K562 (cell line): ENCODE results near the gene NEMP2. TPM values are rescaled to one million over a fixed set of nuclear protein-coding genes. Genes with fewer than 3 reads are reported as not detected.
A peak's percentile ranks its signal among the peaks of the same experiment; 100 is the strongest.

Experiments
- ATAC-seq: fragments of 200-7000 bp; cut with Tn5 transposase; 3 replicates; pipeline ENCODE4 v1.9.1; 2020; ENCODE audit warnings: moderate library complexity
- BruUV-seq: library from RNA; stranded (reverse); fragments of 400-500 nt; replicated peaks from 2 replicates; lab custom pipeline; 2021; lab: Mats Ljungman, UMichigan
- CTCF ChIA-PET: fragments of 300-600 bp; formaldehyde crosslinking; extraction: SDS; loops from one replicate; lab custom pipeline; 2021; ENCODE audit warnings: low intra/inter-chr PET ratio; lab: Yijun Ruan, JAX
- POLR2A ChIA-PET: fragments of 300-600, 350-650 bp; sonication (Branson Sonifier 250); formaldehyde crosslinking; extraction: SDS; loops from one replicate; lab custom pipeline; 2021; ENCODE audit warnings: antibody characterized with exemption, inconsistent platforms; lab: Yijun Ruan, JAX
- DNase-seq, 4 experiments: peaks; one replicate each; pipeline versions ENCODE4 v3.0.0 to v3.0.0-alpha.2; 2011 to 2018; ENCODE audit warnings: low spot score in 3 of 4, mixed read lengths in 3 of 4; ENCODE audit errors: extremely low read depth in 1 of 4
- FAIRE-seq: peaks from 2 replicates; lab custom pipeline; 2011; peaks lifted over from hg19 to GRCh38; lab: Jason Lieb, UNC
- H2AFZ ChIP-seq: 2 replicates; pipeline ENCODE4 v1.6.0; 2011; ENCODE audit warnings: low read depth, low read length, control low read depth, inconsistent platforms
- H3K27ac ChIP-seq: fragments of 200-600 bp; 3 replicates; pipeline ENCODE4 v1.8.0; 2011; ENCODE audit warnings: low read depth, mild to moderate bottlenecking, control low read depth, inconsistent platforms, low read length, moderate library complexity, mixed read lengths; ENCODE audit errors: extremely low read depth
- H3K27me3 ChIP-seq, 2 experiments: fragments of 300-600 bp in 1 of 2; 2 replicates in 1 of 2; 3 replicates in 1 of 2; pipeline versions ENCODE4 v1.6.0 to v1.8.0; 2011; ENCODE audit warnings: inconsistent platforms in 2 of 2, low read length in 2 of 2, mild to moderate bottlenecking in 1 of 2, mixed read lengths in 1 of 2, moderate library complexity in 1 of 2; ENCODE audit not compliant: control insufficient read depth in 2 of 2, insufficient read depth in 2 of 2
- H3K36me3 ChIP-seq: fragments of 300-600 bp; 3 replicates; pipeline ENCODE4 v1.8.0; 2011; ENCODE audit warnings: mild to moderate bottlenecking, low read length, inconsistent platforms; ENCODE audit not compliant: control insufficient read depth, insufficient read depth
- H3K4me1 ChIP-seq, 2 experiments: fragments of 200-600 bp in 1 of 2; replicated peaks in 1 of 2; 2 replicates in 1 of 2; 3 replicates in 1 of 2; pipeline versions ENCODE4 v1.5.1 to v1.8.0; 2011; ENCODE audit warnings: inconsistent platforms in 2 of 2, low read length in 2 of 2, mild to moderate bottlenecking in 1 of 2, mixed read lengths in 1 of 2, moderate library complexity in 1 of 2; ENCODE audit not compliant: control insufficient read depth in 2 of 2, insufficient read depth in 2 of 2
- H3K4me2 ChIP-seq: 2 replicates; pipeline ENCODE4 v1.6.1; 2011; ENCODE audit warnings: low read length, control low read depth, inconsistent platforms, mixed read lengths; ENCODE audit not compliant: insufficient read depth
- H3K4me3 ChIP-seq: fragments of 200-600 bp; sonication (generic), shearing (Covaris generic); 2 replicates; pipeline ENCODE4 v1.5.1; 2016; ENCODE audit warnings: control low read depth, inconsistent platforms
- H3K79me2 ChIP-seq: fragments of 200-600 bp; 3 replicates; pipeline ENCODE4 v1.8.0; 2011; ENCODE audit warnings: low read length, inconsistent platforms; ENCODE audit not compliant: control insufficient read depth, insufficient read depth
- H3K9ac ChIP-seq, 2 experiments: 2 replicates each; pipeline versions ENCODE4 v1.6.0 to v1.6.1; 2011; ENCODE audit warnings: low read depth in 2 of 2, low read length in 2 of 2, control low read depth in 1 of 2, inconsistent platforms in 1 of 2, mild to moderate bottlenecking in 1 of 2, mixed read lengths in 1 of 2; ENCODE audit not compliant: insufficient read depth in 1 of 2
- H3K9me1 ChIP-seq: one replicate; pipeline ENCODE4 v1.6.0; 2011; ENCODE audit warnings: inconsistent platforms, mild to moderate bottlenecking, low read length, moderate library complexity; ENCODE audit not compliant: control insufficient read depth, insufficient read depth
- H3K9me3 ChIP-seq: replicated peaks from 2 replicates; pipeline ENCODE4 v1.5.1; 2011; ENCODE audit warnings: low read depth, low read length, inconsistent platforms; ENCODE audit not compliant: control insufficient read depth, insufficient read depth
- H4K20me1 ChIP-seq: replicated peaks from 2 replicates; pipeline ENCODE4 v1.6.1; 2011; ENCODE audit warnings: low read length, inconsistent platforms, mixed read lengths; ENCODE audit not compliant: control insufficient read depth, insufficient read depth
- BMI1 ChIP-seq: fragments of 150-350 bp; IDR thresholded peaks from 2 replicates; pipeline ENCODE4 v1.6.1; 2014; ENCODE audit warnings: low read length
- CCNT2 ChIP-seq: IDR thresholded peaks from 2 replicates; pipeline ENCODE4 v1.6.1; 2011; ENCODE audit warnings: borderline replicate concordance, low read depth, mild to moderate bottlenecking, moderate library complexity, mixed read lengths, low read length; ENCODE audit not compliant: insufficient read length; ENCODE audit errors: extremely low read depth
- DLX4 ChIP-seq: fragments of 250-450 bp; sonication (Bioruptor Pico); IDR thresholded peaks from 2 replicates; pipeline ENCODE4 v1.6.1; 2021; ENCODE audit warnings: mild to moderate bottlenecking
- HNRNPUL1 ChIP-seq: fragments of 200-400 bp; formaldehyde crosslinking; IDR thresholded peaks from 2 replicates; pipeline ENCODE4 v1.6.1; 2017; ENCODE audit warnings: low read length
- NKRF ChIP-seq: fragments of 450-650 bp; IDR thresholded peaks from 2 replicates; pipeline ENCODE4 v1.6.1; 2016; ENCODE audit warnings: borderline replicate concordance
- PHB ChIP-seq: fragments of 250-450 bp; sonication (Bioruptor Pico); IDR thresholded peaks from 2 replicates; pipeline ENCODE4 v1.5.0; 2021
- PYGO2 ChIP-seq: fragments of 450-650 bp; IDR thresholded peaks from 2 replicates; pipeline ENCODE4 v1.6.1; 2016; ENCODE audit warnings: mild to moderate bottlenecking, missing genetic modification characterization, moderate library complexity, missing compliant biosample characterization
- SIN3A ChIP-seq, 2 experiments: fragments of 150-350 bp in 1 of 2; IDR thresholded peaks; 2 replicates each; pipeline ENCODE4 v1.6.1; 2011 to 2016; ENCODE audit warnings: borderline replicate concordance in 2 of 2, low read depth in 2 of 2, low read length in 2 of 2, mild to moderate bottlenecking in 2 of 2, moderate library complexity in 2 of 2; ENCODE audit not compliant: control insufficient read depth in 1 of 2
- ZNF24 ChIP-seq: fragments of 450-650 bp; IDR thresholded peaks from 2 replicates; pipeline ENCODE4 v1.6.1; 2016
- WGBS: fragments of 100-300 bp; shearing (Covaris generic); methylation state at CpG from one replicate; pipeline ENCODE4 v1.1.6; 2016; ENCODE audit warnings: low coverage, mixed read lengths; ENCODE audit not compliant: insufficient coverage; ENCODE audit errors: missing lambda C conversion rate; 5-methylcytosine and 5-hydroxymethylcytosine counted together
- in situ Hi-C: fragments of 300-500 bp; cut with MboI; formaldehyde crosslinking; loops from 4 replicates; pipeline ENCODE4 v1.15.0; 2018; ENCODE audit warnings: inconsistent platforms, mixed read lengths
- intact Hi-C: fragments of 100-400 bp; cut with micrococcal nuclease; formaldehyde crosslinking; loops from 2 replicates; pipeline ENCODE4 v1.14.2; 2022
- polyA plus RNA-seq, 8 experiments: library from polyadenylated mRNA; depleted of rRNA in 4 of 8; stranded (reverse) in 5 of 8; unstranded in 3 of 8; fragments of >200 nt; fragmentation: Nextera tagmentation in 2 of 8; fragmentation: Illumina TruSeq in 1 of 8; extraction: Ambion mirVana in 2 of 8; extraction: Trizol in 1 of 8; gene quantifications; 2 replicates each; pipeline versions ENCODE4 v1.2.1 to v1.2.3, GENCODE V29; 2011 to 2014; ENCODE audit warnings: inconsistent platforms in 1 of 8, missing spikeins in 1 of 8
- total RNA-seq, 7 experiments: library from RNA; depleted of rRNA in 6 of 7; stranded (reverse); fragments of >200 nt in 6 of 7; fragmentation: Illumina TruSeq in 2 of 7; extraction: Trizol in 2 of 7; gene quantifications; 2 replicates each; pipeline versions ENCODE4 v1.2.1 to v1.2.3, GENCODE V29; 2011 to 2021; ENCODE audit warnings: low replicate concordance in 1 of 7
- TF ChIP-seq, protein P1 (sequence below): fragments of 250-450 bp; sonication (Bioruptor Pico); IDR thresholded peaks from 2 replicates; pipeline ENCODE4 v1.8.0; 2022; ENCODE audit warnings: moderate library complexity, mild to moderate bottlenecking, inconsistent platforms
- TF ChIP-seq, protein P2 (sequence below): fragments of 450-650 bp; IDR thresholded peaks from 2 replicates; pipeline ENCODE4 v1.6.1; 2016; ENCODE audit warnings: missing biosample characterization, missing genetic modification characterization
- TF ChIP-seq, protein P3 (sequence below): fragments of 200-800 bp; sonication (Bioruptor generic); IDR thresholded peaks from 2 replicates; pipeline ENCODE4 v1.6.1; 2017; ENCODE audit warnings: missing genetic modification characterization, missing compliant biosample characterization

NEMP2 gene
- total and polyA plus RNA-seq, 9 of the 15 experiments (the other 6 are each of a cell fraction or from before 2014, with no cell fraction given), result 0.32 to 3.0 (median 1.7) TPM

DNA sequence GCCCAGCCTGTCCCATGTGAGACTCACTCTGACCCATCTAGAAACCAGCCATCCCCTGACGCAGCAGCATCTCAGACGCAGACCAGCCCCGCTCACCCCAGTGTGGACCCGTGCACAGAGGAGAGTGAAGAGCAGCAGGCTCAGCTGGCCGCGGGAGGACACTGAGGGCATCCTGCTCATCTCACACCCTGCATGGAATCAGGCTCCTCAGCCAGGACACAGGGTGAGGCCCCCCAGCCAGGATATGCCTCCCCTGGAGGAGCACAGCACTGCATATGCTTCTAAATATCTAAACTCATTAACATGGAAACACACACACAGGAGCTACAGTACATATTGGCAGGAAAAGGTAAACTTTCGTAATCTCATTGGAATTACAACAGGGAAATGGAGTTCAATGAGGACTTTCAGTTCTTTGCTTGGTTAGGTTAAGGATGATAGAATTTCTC is 34.4 kb downstream of the NEMP2 start:
- Histone ChIP-seq H3K4me3 (no peak overlapping the region), H3K79me2 (no peaks in the 10 kb centered on the region), H4K20me1 (no peaks in the 10 kb centered on the region), H3K27ac (no peak overlapping the region), H3K4me1 (peaks cover 0 to 4% of the 10 kb centered on the region in 2 experiments; a peak in 1 of 5 replicates), H3K9me3 (no peaks in the 10 kb centered on the region), H3K9me1 (no peaks in the 10 kb centered on the region), H2AFZ (no peak overlapping the region), H3K9ac (no peak overlapping the region; a peak in 1 of 4 replicates), H3K27me3 (no peaks in the 10 kb centered on the region), H3K4me2 (no peak overlapping the region), H3K36me3 (no peaks in the 10 kb centered on the region; the same call in 2 of the 3 replicates)
- ATAC-seq (peak; percentile 48; the same call in 2 of the 3 replicates), DNase-seq (no peak), FAIRE-seq (no peak)
- ChIA-PET POLR2A (no interaction called here), CTCF (no interaction called here)
- TF ChIP-seq HNRNPUL1 (no peak), DLX4 (no peak), CCNT2 (no peak), PHB (CRISPR knock-in tag) (no peak), SIN3A (IDR thresholded peaks at IDR 0.05; ENCODE audit: borderline replicate concordance in 2 of 2, control insufficient read depth in 1 of 2, low read depth in 2 of 2, low read length in 2 of 2) (no peak), NKRF (no peak), ZNF24 (no peak), PYGO2 (tag) (no peak), BMI1 (no peak)
- TF ChIP-seq, protein P1, sequence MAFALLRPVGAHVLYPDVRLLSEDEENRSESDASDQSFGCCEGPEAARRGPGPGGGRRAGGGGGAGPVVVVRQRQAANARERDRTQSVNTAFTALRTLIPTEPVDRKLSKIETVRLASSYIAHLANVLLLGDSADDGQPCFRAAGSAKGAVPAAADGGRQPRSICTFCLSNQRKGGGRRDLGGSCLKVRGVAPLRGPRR (CRISPR knock-in tag), result no peak
- TF ChIP-seq, protein P2, sequence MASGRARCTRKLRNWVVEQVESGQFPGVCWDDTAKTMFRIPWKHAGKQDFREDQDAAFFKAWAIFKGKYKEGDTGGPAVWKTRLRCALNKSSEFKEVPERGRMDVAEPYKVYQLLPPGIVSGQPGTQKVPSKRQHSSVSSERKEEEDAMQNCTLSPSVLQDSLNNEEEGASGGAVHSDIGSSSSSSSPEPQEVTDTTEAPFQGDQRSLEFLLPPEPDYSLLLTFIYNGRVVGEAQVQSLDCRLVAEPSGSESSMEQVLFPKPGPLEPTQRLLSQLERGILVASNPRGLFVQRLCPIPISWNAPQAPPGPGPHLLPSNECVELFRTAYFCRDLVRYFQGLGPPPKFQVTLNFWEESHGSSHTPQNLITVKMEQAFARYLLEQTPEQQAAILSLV (tag), result no peak
- TF ChIP-seq, protein P3, sequence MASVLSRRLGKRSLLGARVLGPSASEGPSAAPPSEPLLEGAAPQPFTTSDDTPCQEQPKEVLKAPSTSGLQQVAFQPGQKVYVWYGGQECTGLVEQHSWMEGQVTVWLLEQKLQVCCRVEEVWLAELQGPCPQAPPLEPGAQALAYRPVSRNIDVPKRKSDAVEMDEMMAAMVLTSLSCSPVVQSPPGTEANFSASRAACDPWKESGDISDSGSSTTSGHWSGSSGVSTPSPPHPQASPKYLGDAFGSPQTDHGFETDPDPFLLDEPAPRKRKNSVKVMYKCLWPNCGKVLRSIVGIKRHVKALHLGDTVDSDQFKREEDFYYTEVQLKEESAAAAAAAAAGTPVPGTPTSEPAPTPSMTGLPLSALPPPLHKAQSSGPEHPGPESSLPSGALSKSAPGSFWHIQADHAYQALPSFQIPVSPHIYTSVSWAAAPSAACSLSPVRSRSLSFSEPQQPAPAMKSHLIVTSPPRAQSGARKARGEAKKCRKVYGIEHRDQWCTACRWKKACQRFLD (CRISPR knock-in tag), result no peak
- intact Hi-C loops (no loop called here), in situ Hi-C loops (loop anchor here (10.0 kb wide), 1 partner anchor 415 kb away; no protein-coding TSS in a partner anchor)
- 88% methylated on average over 7 of the region's 7 CpGs for WGBS
- no TSS peak for BruUV-seq
